DMS 273 treated with DMSO at 0.1 percent for 48 hours (cell line): ENCODE data around the gene UBAC1.
"Not testable (repeated sequence)": the region's sequence is repeated elsewhere in the genome, so short reads cannot be mapped to it uniquely, and the experiment has no call there.

Experiments
- DNase-seq: peaks from one replicate; lab custom pipeline; 2025; lab: John Stamatoyannopoulos, UW

UBAC1 gene

GRCh38 chr9:135978642-135979546 lies 17.7 kb upstream of the UBAC1 start:
- no peak for DNase-seq

- DNase-seq: no peak
Observed at GRCh38 chr9:135976944-135977343, 15.8 kb upstream of the UBAC1 start.

GRCh38 chr9:135976531-135976930 lies 15.4 kb upstream of the UBAC1 start:
- DNase-seq: no peak

DNA sequence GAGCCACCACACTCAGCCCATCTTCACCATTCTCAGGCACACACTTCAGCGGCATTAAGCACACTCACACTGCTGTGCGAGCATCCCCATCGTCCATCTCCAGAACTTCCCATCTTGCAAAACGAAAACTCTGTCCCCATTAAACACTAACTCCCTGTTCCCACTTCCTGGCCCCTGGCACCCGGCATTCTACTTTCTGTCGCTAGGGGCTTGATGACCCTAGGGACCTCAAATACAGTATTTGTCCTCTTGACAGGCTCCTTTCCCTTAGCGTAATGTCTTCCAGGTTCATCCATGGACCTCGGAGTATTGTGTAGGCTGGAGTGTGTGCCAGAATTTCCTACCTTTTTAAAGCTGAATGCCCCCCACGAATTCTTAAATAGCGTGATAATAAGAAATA lies 14.7 kb upstream of the UBAC1 start:
- DNase-seq: no peak

DNA sequence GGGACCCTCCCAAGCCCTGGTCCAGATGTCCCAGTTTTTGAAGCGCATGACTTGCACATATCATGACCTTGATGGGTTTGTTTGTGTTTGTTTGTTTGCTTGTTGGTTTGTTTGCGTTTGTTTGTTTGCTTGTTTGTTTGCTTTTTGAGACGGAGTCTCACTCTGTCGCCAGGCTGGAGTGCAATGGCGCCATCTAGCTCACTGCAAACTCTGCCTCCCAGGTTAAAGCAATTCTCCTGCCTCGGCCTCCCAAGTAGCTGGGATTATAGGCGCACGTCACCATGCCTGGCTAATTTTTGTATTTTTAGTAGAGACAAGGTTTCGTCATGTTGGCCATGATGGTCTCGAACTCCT lies 13.0 kb upstream of the UBAC1 start:
- DNase-seq: no peak

- no peak for DNase-seq
Observed at GRCh38 chr9:135973277-135974219, 12.4 kb upstream of the UBAC1 start.

GRCh38 chr9:135971892-135972291 lies 10.7 kb upstream of the UBAC1 start:
- DNase-seq: no peak

- no peak for DNase-seq
Observed at GRCh38 chr9:135971111-135971766, 10.1 kb upstream of the UBAC1 start.

GRCh38 chr9:135970128-135970815 lies 9.1 kb upstream of the UBAC1 start:
- no peak for DNase-seq

DNA sequence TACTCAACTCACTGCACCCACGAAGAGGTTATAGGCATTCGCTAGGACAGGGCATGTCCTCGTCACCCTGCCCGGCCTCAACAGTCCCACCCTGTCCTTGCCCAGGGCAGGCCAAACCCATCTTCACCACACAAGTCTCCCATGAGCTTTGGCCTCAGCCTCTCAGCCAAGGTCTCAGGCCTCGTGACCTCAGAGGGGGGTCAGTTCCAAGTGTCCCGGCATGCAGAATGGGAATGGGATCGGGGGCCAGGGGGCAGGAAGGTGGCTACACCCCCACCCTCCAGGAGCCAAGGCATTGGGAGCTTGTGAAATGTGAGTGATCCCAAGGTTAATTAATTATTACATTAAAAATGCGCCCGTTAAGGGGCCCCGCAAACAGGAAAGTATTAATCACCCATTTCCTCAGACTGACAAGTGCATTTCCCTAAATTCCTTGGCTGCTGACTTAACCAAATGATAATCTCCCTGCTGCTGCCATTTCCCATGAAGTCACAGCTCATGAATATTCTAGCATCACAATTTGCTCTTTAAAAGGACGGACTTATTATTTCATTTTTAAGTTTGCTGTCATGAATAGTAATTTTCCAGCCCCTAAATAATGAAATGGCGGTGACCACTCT lies 8.0 kb upstream of the UBAC1 start:
- no peak for DNase-seq

GRCh38 chr9:135968601-135969000 lies 7.4 kb upstream of the UBAC1 start:
- DNase-seq: no peak

GRCh38 chr9:135968083-135968476 lies 6.9 kb upstream of the UBAC1 start:
- DNase-seq: no peak

DNA sequence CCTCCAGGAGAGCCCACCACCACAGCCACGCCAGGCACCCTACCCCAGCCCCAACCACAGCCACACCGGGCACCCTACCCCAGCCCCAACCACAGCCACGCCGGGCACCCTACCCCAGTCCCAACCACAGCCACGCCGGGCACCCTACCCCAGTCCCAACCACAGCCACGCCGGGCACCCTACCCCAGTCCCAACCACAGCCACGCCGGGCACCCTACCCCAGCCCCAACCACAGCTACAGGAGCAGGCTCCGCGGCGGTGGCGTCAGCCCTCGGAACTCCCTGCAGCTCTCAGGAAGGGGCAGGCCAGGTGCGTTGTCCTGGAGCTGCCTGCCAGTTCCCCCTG lies 5.7 kb upstream of the UBAC1 start:
- DNase-seq: not testable (repeated sequence)

GRCh38 chr9:135965124-135965756 lies 4.1 kb upstream of the UBAC1 start:
- DNase-seq: no peak

DNA sequence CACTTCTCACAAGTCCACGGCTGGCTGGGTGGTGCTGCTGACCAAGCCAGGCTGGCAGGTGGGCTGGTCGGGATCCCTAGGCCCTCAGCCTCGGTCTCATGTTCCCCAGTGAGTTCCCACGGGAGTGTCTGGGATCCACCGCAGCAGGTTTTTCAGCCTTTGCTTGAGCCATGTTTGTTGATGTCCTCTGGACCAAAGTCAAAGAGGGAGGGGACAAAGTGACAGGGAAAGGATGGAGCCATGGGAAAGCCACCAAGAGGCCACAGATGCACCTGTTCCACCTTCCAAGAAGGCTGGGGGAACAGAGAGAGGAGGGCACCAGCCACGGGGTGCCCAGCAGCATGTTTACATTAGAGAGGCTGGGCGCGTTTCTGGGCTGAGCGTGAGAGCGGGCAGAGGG lies 2.8 kb upstream of the UBAC1 start:
- DNase-seq: no peak

DNA sequence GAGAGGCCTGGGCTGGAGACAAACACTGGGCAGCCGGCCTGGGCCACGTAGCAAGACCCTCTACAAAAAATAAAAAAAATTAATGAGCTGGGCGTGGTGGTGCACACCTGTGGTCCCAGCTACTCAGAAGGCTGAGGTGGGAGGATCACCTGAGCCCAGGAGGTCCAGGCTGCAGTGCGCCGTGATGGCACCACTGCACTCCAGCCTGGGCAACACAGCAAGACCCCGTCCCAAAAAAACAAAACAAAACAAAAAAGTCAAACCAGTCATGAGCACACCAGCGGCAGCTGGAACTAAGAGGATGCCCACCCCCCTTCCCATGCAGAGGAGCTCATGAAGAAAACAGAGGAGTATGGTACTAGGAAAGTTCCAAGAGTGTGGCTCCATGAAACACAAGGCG lies 2.2 kb upstream of the UBAC1 start:
- no peak for DNase-seq

- DNase-seq: no peak
Observed at GRCh38 chr9:135962696-135963307, 1.6 kb upstream of the UBAC1 start.

- DNase-seq: no peak
Observed at GRCh38 chr9:135961811-135962695, 880 bp upstream of the UBAC1 start.

DNA sequence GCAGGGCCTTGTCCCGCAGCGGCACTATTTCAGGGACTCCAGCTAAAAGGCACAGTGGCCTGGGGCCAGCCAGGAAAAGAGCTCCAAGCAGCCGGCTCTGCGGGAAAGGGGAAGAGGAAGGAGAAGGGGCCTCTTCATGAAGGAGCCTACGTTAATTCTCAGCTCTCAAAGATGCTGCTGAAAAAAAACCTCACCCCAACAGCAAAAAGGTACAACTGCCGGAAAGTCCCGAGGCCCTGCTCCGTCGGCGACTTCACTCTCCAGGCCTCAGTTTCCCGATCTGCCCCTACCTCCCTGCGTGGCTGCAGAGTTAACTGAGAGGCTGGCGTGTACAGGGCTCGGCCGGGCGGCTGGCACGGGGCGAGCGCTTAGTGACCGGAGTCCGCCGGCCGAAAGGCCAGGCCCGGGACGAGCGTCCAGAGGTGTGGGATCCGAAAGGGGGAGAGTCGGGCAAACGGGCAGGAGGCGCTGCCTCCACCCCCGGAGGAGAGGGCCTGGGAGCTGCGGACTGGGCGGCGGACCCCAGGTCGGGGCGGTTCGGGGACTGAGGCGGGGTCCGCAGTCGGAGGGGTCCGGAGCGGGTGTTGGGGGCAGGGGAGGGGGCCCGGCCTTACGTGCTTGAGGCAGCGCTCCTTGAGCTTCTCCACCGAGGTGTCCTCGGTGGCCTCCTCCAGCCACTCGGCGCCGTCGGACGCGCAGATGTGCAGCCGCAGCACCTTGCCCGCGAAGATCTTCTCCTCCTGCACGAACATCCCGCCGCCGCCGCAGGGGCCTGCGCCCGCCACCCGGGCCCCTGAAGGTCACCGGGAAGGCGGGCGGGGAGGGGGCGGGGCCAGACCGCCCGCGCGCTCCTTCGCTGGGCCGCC lies 529 bp downstream of the UBAC1 start:
- DNase-seq: no peak
